HL-60 (cell line): ENCODE results near the gene CEP164.

Experiments used
- DNase-seq, 2 experiments: peaks; one replicate each; pipeline ENCODE4 v3.0.0-alpha.2; 2010 to 2020; ENCODE audit warnings: low read depth in 1 of 2, low spot score in 1 of 2
- H3K27ac ChIP-seq: fragments of 250-450 bp; sonication (Bioruptor Pico); replicated peaks from 2 replicates; pipeline ENCODE4 v1.5.1; 2020; ENCODE audit warnings: mild to moderate bottlenecking, moderate library complexity
- H3K27me3 ChIP-seq: fragments of 250-450 bp; sonication (Bioruptor Pico); 2 replicates; pipeline ENCODE4 v1.5.1; 2021; ENCODE audit warnings: mild to moderate bottlenecking, moderate library complexity; ENCODE audit not compliant: insufficient read depth, poor library complexity, severe bottlenecking
- H3K4me3 ChIP-seq: replicated peaks from 2 replicates; pipeline ENCODE4 v1.5.1; 2011; ENCODE audit warnings: mild to moderate bottlenecking, control low read depth, low read length; ENCODE audit not compliant: insufficient read depth
- GABPA ChIP-seq: IDR thresholded peaks from 2 replicates; pipeline ENCODE4 v1.6.1; 2012; ENCODE audit warnings: low read depth
- POLR2AphosphoS5 ChIP-seq: IDR thresholded peaks from 2 replicates; pipeline ENCODE4 v1.6.1; 2012; ENCODE audit warnings: low read depth
- REST ChIP-seq: IDR thresholded peaks from 2 replicates; pipeline ENCODE4 v1.6.1; 2012; ENCODE audit warnings: low read depth; ENCODE audit not compliant: insufficient replicate concordance
- SPI1 ChIP-seq: IDR thresholded peaks from 2 replicates; pipeline ENCODE4 v1.6.1; 2012; ENCODE audit warnings: low read depth, mild to moderate bottlenecking, borderline replicate concordance
- TF ChIP-seq, protein P1 (sequence below): IDR thresholded peaks from one replicate; pipeline ENCODE4 v1.5.1; 2011; ENCODE audit warnings: low read length, control low read depth, inconsistent platforms; ENCODE audit not compliant: insufficient read depth

CEP164 gene

GRCh38 chr11:117419482-117420142 is 92.0 kb downstream of the CEP164 start:
- Histone ChIP-seq H3K4me3 (no peak overlapping the region), H3K27me3 (peaks cover 8% of the 10 kb centered on the region), H3K27ac (no peak overlapping the region)
- TF ChIP-seq, protein P1, sequence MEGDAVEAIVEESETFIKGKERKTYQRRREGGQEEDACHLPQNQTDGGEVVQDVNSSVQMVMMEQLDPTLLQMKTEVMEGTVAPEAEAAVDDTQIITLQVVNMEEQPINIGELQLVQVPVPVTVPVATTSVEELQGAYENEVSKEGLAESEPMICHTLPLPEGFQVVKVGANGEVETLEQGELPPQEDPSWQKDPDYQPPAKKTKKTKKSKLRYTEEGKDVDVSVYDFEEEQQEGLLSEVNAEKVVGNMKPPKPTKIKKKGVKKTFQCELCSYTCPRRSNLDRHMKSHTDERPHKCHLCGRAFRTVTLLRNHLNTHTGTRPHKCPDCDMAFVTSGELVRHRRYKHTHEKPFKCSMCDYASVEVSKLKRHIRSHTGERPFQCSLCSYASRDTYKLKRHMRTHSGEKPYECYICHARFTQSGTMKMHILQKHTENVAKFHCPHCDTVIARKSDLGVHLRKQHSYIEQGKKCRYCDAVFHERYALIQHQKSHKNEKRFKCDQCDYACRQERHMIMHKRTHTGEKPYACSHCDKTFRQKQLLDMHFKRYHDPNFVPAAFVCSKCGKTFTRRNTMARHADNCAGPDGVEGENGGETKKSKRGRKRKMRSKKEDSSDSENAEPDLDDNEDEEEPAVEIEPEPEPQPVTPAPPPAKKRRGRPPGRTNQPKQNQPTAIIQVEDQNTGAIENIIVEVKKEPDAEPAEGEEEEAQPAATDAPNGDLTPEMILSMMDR: no peak
- TF ChIP-seq GABPA: no peak
- no peak for TF ChIP-seq SPI1
- TF ChIP-seq POLR2AphosphoS5: no peak
- no peak for TF ChIP-seq REST
- no peak for DNase-seq

DNA sequence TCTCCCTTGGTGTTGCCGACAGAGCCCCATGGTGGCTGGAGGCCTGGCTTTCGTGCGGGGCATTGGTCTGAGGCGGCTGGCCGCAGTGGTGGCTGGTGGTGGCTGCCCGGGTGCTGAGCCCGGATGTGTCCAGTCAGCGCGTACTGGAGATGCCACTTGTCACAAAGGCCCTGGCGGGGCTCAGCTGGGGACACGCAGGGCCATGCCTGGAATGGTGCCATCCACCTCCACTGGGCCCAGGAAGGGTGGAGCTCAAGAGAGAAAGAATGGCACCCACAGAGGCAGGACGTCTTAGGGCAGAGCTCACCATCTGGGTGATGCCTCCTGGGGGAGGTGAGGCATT is 92.5 kb downstream of the CEP164 start:
- DNase-seq: no peak
- Histone ChIP-seq H3K4me3 (no peak overlapping the region), H3K27me3 (peaks cover 8% of the 10 kb centered on the region), H3K27ac (no peak overlapping the region)
- TF ChIP-seq REST (no peak), GABPA (no peak), SPI1 (no peak), POLR2AphosphoS5 (no peak)
- TF ChIP-seq, protein P1: no peak

DNA sequence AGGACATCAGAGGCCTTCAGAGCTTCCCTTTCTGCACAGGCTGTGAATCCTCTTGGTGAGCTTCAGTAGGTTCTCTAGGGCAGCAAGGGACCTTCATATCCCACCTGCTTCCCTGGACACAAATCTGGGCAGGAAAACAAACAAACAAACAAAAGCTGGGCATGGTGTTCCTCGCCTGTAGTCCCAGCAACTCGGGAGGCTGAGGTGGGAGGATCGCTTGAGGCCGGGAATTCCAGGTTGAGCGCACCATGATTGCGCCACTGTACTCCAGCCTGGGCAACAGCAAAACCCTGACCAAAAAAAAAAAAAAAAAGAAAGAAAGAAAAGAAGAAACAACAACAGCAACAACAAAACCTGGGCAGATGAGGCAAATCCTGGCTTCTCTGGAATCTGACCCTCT is 92.9 kb downstream of the CEP164 start:
- H3K27ac ChIP-seq: no peak overlapping the region
- H3K27me3 ChIP-seq: peaks cover 8% of the 10 kb centered on the region
- H3K4me3 ChIP-seq: no peak overlapping the region
- no peak for TF ChIP-seq POLR2AphosphoS5
- TF ChIP-seq REST: no peak
- TF ChIP-seq GABPA: no peak
- TF ChIP-seq SPI1: no peak
- TF ChIP-seq, protein P1: no peak
- DNase-seq: no peak
